Thyroid gland (tissue), 4 donors: ENCODE data around the gene ADM2. TPM values are rescaled to one million over a fixed set of nuclear protein-coding genes. Genes with fewer than 3 reads are reported as not detected.

Experiments
- DNase-seq, 2 donors: peaks; one replicate each; pipeline ENCODE4 v3.0.0-alpha.2; 2019
- H3K27ac ChIP-seq, 3 donors: fragments of 200-600 bp; sonication (generic); 1 replicate in 2 of 3; 2 replicates in 1 of 3; pipeline ENCODE4 v1.5.1; 2016 to 2019; ENCODE audit warnings: mild to moderate bottlenecking in 1 of 3, moderate library complexity in 1 of 3
- H3K27me3 ChIP-seq: fragments of 200-600 bp; sonication (generic); one replicate; pipeline ENCODE4 v1.5.1; 2019
- H3K36me3 ChIP-seq, 2 donors: fragments of 200-600 bp; sonication (generic); one replicate each; pipeline ENCODE4 v1.5.1; 2016 to 2019
- H3K4me1 ChIP-seq, 2 donors: fragments of 200-600 bp; sonication (generic); one replicate each; pipeline ENCODE4 v1.5.1; 2017 to 2019
- H3K4me3 ChIP-seq, 3 donors: fragments of 200-600 bp; sonication (generic); replicated peaks in 1 of 3; 1 replicate in 2 of 3; 2 replicates in 1 of 3; pipeline ENCODE4 v1.5.1; 2016; ENCODE audit warnings: mild to moderate bottlenecking in 1 of 3
- H3K9me3 ChIP-seq: fragments of 200-600 bp; sonication (generic); one replicate; pipeline ENCODE4 v1.5.1; 2017
- CTCF ChIP-seq, 6 experiments: fragments of 200-600 bp in 3 of 6; fragments of 450-650 bp in 3 of 6; sonication (generic) in 3 of 6; IDR thresholded peaks; one replicate each; pipeline ENCODE4 v1.5.1; 2016 to 2019; ENCODE audit warnings: antibody characterized with exemption in 6 of 6, mild to moderate bottlenecking in 2 of 6, inconsistent platforms in 1 of 6, moderate library complexity in 1 of 6
- POLR2A ChIP-seq, 2 donors: fragments of 450-650 bp; IDR thresholded peaks; one replicate each; pipeline ENCODE4 v1.6.1; 2017; ENCODE audit warnings: antibody characterized with exemption in 2 of 2, mild to moderate bottlenecking in 2 of 2, moderate library complexity in 1 of 2
- WGBS, 2 donors: methylation state at CpG; one replicate each; pipeline ENCODE4 v1.1.5; 2017; 5-methylcytosine and 5-hydroxymethylcytosine counted together
- intact Hi-C: fragments of 100-400 bp; cut with DNase I; formaldehyde crosslinking; loops from one replicate; pipeline ENCODE4 v1.15.1; 2023
- total RNA-seq, 4 donors: library from RNA; depleted of rRNA; stranded (reverse); fragments of >200 nt; gene quantifications; one replicate each; pipeline ENCODE4 v1.2.3, GENCODE V29; 2016

Gene ADM2
- total RNA-seq, 4 donors from 2014 or later = 5.2 to 23.5 (median 6.6) TPM

- peak; percentile 76 to 78 for DNase-seq
- H3K4me1 ChIP-seq = peaks cover 15 to 31% of the 10 kb centered on the region in 2 donors
- no peaks in the 10 kb centered on the region for H3K9me3 ChIP-seq
- TF ChIP-seq CTCF (IDR thresholded peaks at IDR 0.05) = no peak
- TF ChIP-seq POLR2A (IDR thresholded peaks at IDR 0.05) = no peak
- no peak overlapping the region for H3K4me3 ChIP-seq
- no peaks in the 10 kb centered on the region for H3K27me3 ChIP-seq
- WGBS, 2 donors = 48 to 49% methylated on average over 26 to 27 of the region's 27 CpGs
- H3K36me3 ChIP-seq = no peaks in the 10 kb centered on the region
- intact Hi-C loops = no loop called here
- no peak overlapping the region for H3K27ac ChIP-seq
Measured at GRCh38 chr22:50490531-50491308, 9.4 kb downstream of the ADM2 start.

GRCh38 chr22:50497093-50497492 lies 15.8 kb downstream of the ADM2 start:
- WGBS, 2 donors = 92 to 93% methylated on average over 6 of the region's 6 CpGs
- no peaks in the 10 kb centered on the region for H3K9me3 ChIP-seq

GRCh38 chr22:50498322-50498890 lies 17.1 kb downstream of the ADM2 start:
- H3K4me3 ChIP-seq = no peak overlapping the region
- TF ChIP-seq CTCF (IDR thresholded peaks at IDR 0.05) (peak; percentile 15 to 72 (median 64)), POLR2A (IDR thresholded peaks at IDR 0.05) (no peak)
- H3K36me3 ChIP-seq = peaks cover 10 to 11% of the 10 kb centered on the region in 2 donors
- peaks cover 4 to 10% of the 10 kb centered on the region in 2 donors for H3K4me1 ChIP-seq
- no peaks in the 10 kb centered on the region for H3K27me3 ChIP-seq
- intact Hi-C loops = no loop called here
- 8 to 17% methylated on average over 13 of the region's 13 CpGs for whole genome bisulfite sequencing, 2 donors
- H3K9me3 ChIP-seq = no peaks in the 10 kb centered on the region
- peak; percentile 75 to 80 for DNase-seq
- H3K27ac ChIP-seq = peak overlapping the region in 1 of 3 donors; percentile 41

More at GRCh38 chr22:50497093-50497492, 15.8 kb downstream of the ADM2 start:
- no peaks in the 10 kb centered on the region for H3K27me3 ChIP-seq
- intact Hi-C loops = no loop called here
- H3K36me3 ChIP-seq = no peaks in the 10 kb centered on the region
- H3K27ac ChIP-seq = no peak overlapping the region
- no peak for DNase-seq
- H3K4me1 ChIP-seq = peaks cover 4 to 10% of the 10 kb centered on the region in 2 donors
- no peak overlapping the region for H3K4me3 ChIP-seq
- TF ChIP-seq POLR2A (IDR thresholded peaks at IDR 0.05) = no peak
- no peak for TF ChIP-seq CTCF (IDR thresholded peaks at IDR 0.05)

- Histone ChIP-seq H3K27me3 (no peaks in the 10 kb centered on the region), H3K9me3 (no peaks in the 10 kb centered on the region), H3K4me3 (no peak overlapping the region), H3K4me1 (peaks cover 4 to 10% of the 10 kb centered on the region in 2 donors), H3K27ac (no peak overlapping the region), H3K36me3 (peaks cover 18 to 19% of the 10 kb centered on the region in 2 donors)
- WGBS, 2 donors = 92 to 96% methylated on average over 12 of the region's 12 CpGs
- TF ChIP-seq POLR2A (IDR thresholded peaks at IDR 0.05) = no peak
- TF ChIP-seq CTCF (IDR thresholded peaks at IDR 0.05) = no peak
- intact Hi-C loops = loop anchor here (10.0 kb wide), 1 partner anchor 256 kb away; the partner anchor contains the start of gene TUBGCP6
- no peak for DNase-seq
Measured at GRCh38 chr22:50500452-50500851, 19.1 kb downstream of the ADM2 start.

GRCh38 chr22:50502096-50502495 lies 20.8 kb downstream of the ADM2 start:
- no peak for TF ChIP-seq POLR2A (IDR thresholded peaks at IDR 0.05)
- no peak for TF ChIP-seq CTCF (IDR thresholded peaks at IDR 0.05)
- Histone ChIP-seq H3K36me3 (peaks cover 23 to 27% of the 10 kb centered on the region in 2 donors), H3K4me3 (no peak overlapping the region), H3K9me3 (no peaks in the 10 kb centered on the region), H3K27ac (no peak overlapping the region), H3K27me3 (no peaks in the 10 kb centered on the region), H3K4me1 (peaks cover 13 to 20% of the 10 kb centered on the region in 2 donors)
- WGBS, 2 donors = 92 to 93% methylated on average over 6 of the region's 6 CpGs
- no peak for DNase-seq
- intact Hi-C loops = loop anchor here (10.0 kb wide), 1 partner anchor 257 kb away; the partner anchor contains the start of gene TUBGCP6
